HG02885 (cell line): ENCODE measurements around the gene DLEC1.
"Not testable (repeated sequence)": the region's sequence is repeated elsewhere in the genome, so short reads cannot be mapped to it uniquely, and the experiment has no call there.

Source experiments
- ATAC-seq: cut with Tn5 transposase; IDR thresholded peaks from one replicate; pipeline ENCODE4 v1.9.1; 2021; ENCODE audit warnings: mild to moderate bottlenecking; ENCODE audit not compliant: unreplicated experiment, poor library complexity

The DLEC1 gene

GRCh38 chr3:38034335-38034734 is 4.7 kb upstream of the DLEC1 start:
- not testable (repeated sequence) for ATAC-seq

- no peak for ATAC-seq
These were observed 2.7 kb upstream of the DLEC1 start for GRCh38 chr3:38036286-38036685.

- no peak for ATAC-seq
These were observed 2.1 kb upstream of the DLEC1 start for GRCh38 chr3:38036906-38037305.

- no peak for ATAC-seq
These were observed 529 bp upstream of the DLEC1 start for GRCh38 chr3:38038447-38038911.

GRCh38 chr3:38039899-38040261 is 872 bp downstream of the DLEC1 start:
- ATAC-seq = peak; percentile 63

- no peak for ATAC-seq
These were observed 1.4 kb downstream of the DLEC1 start for GRCh38 chr3:38040401-38040800.

GRCh38 chr3:38043486-38043885 is 4.5 kb downstream of the DLEC1 start:
- no peak for ATAC-seq

GRCh38 chr3:38046027-38046426 is 7.0 kb downstream of the DLEC1 start:
- ATAC-seq = no peak

- no peak for ATAC-seq
These were observed 7.8 kb downstream of the DLEC1 start for GRCh38 chr3:38046821-38047220.

- no peak for ATAC-seq
These were observed 8.9 kb downstream of the DLEC1 start for GRCh38 chr3:38047896-38048295.

GRCh38 chr3:38049358-38050126 is 10.5 kb downstream of the DLEC1 start:
- ATAC-seq = no peak

GRCh38 chr3:38051131-38051530 is 12.1 kb downstream of the DLEC1 start:
- no peak for ATAC-seq

GRCh38 chr3:38053286-38053685 is 14.3 kb downstream of the DLEC1 start:
- not testable (repeated sequence) for ATAC-seq

- ATAC-seq = not testable (repeated sequence)
These were observed 14.9 kb downstream of the DLEC1 start for GRCh38 chr3:38053813-38054498.

- ATAC-seq = no peak
These were observed 15.5 kb downstream of the DLEC1 start for GRCh38 chr3:38054499-38055001.

- no peak for ATAC-seq
These were observed 20.1 kb downstream of the DLEC1 start for GRCh38 chr3:38059148-38059547.

- ATAC-seq = no peak
These were observed 20.6 kb downstream of the DLEC1 start for GRCh38 chr3:38059591-38059990.

- no peak for ATAC-seq
These were observed 23.8 kb downstream of the DLEC1 start for GRCh38 chr3:38062809-38063208.

GRCh38 chr3:38064453-38064852 is 25.4 kb downstream of the DLEC1 start:
- not testable (repeated sequence) for ATAC-seq

- no peak for ATAC-seq
These were observed 28.7 kb downstream of the DLEC1 start for GRCh38 chr3:38067508-38068233.

- ATAC-seq = no peak
These were observed 31.0 kb downstream of the DLEC1 start for GRCh38 chr3:38070013-38070412.
